PC-9 (cell line): Measurements from ENCODE around the gene VGLL2. TPM values are rescaled to one million over a fixed set of nuclear protein-coding genes. Genes with fewer than 3 reads are reported as not detected.

ENCODE experiments used
- BruUV-seq: library from RNA; stranded (reverse); fragments of 400-500 nt; replicated peaks from 2 replicates; lab custom pipeline; 2021; lab: Mats Ljungman, UMichigan
- CTCF ChIA-PET: fragments of 300-600 bp; sonication (Branson Sonifier 250); formaldehyde crosslinking; loops from one replicate; lab custom pipeline; 2022; ENCODE audit warnings: antibody characterized with exemption; lab: Charles Lee
- POLR2A ChIA-PET: fragments of 300-600 bp; sonication (Branson Sonifier 250); formaldehyde crosslinking; loops from one replicate; lab custom pipeline; 2022; ENCODE audit warnings: antibody characterized with exemption; ENCODE audit not compliant: unreplicated experiment; lab: Charles Lee
- DNase-seq, 2 experiments: peaks; one replicate each; pipeline versions ENCODE4 v3.0.0 to v3.0.0-alpha.2; 2015 to 2022; ENCODE audit warnings: mixed read lengths in 1 of 2
- H2AFZ ChIP-seq: fragments of 200-600 bp; sonication (generic); 2 replicates; pipeline ENCODE4 v1.8.1; 2017; ENCODE audit warnings: antibody characterized with exemption
- H3F3A ChIP-seq: fragments of 200-600 bp; sonication (generic); 2 replicates; pipeline ENCODE4 v1.8.1; 2017; ENCODE audit warnings: antibody characterized with exemption, mild to moderate bottlenecking, low read depth; ENCODE audit not compliant: insufficient read depth
- H3K27ac ChIP-seq: fragments of 200-600 bp; sonication (generic); 2 replicates; pipeline ENCODE4 v1.6.1; 2016; ENCODE audit warnings: mixed run types
- H3K27me3 ChIP-seq: fragments of 200-600 bp; sonication (generic); 2 replicates; pipeline ENCODE4 v1.6.1; 2016; ENCODE audit warnings: low read depth, mixed run types; ENCODE audit not compliant: insufficient read depth
- H3K36me3 ChIP-seq: fragments of 200-600 bp; sonication (generic); 2 replicates; pipeline ENCODE4 v1.6.1; 2016; ENCODE audit warnings: low read depth, mixed run types
- H3K4me1 ChIP-seq: fragments of 200-600 bp; sonication (generic); replicated peaks from 2 replicates; pipeline ENCODE4 v1.6.1; 2016; ENCODE audit warnings: mixed run types; ENCODE audit not compliant: insufficient read depth
- H3K4me2 ChIP-seq: fragments of 200-600 bp; sonication (generic); 2 replicates; pipeline ENCODE4 v1.6.1; 2017; ENCODE audit warnings: mixed run types
- H3K4me3 ChIP-seq: fragments of 200-600 bp; sonication (generic); 2 replicates; pipeline ENCODE4 v1.6.1; 2016; ENCODE audit warnings: mixed run types
- H3K79me2 ChIP-seq: fragments of 200-600 bp; sonication (generic); 2 replicates; pipeline ENCODE4 v1.6.1; 2017; ENCODE audit warnings: low read depth, mixed run types
- H3K9me2 ChIP-seq: fragments of 200-600 bp; sonication (generic); 2 replicates; pipeline ENCODE4 v1.8.1; 2017; ENCODE audit warnings: mild to moderate bottlenecking; ENCODE audit not compliant: insufficient read depth
- H3K9me3 ChIP-seq: fragments of 200-600 bp; sonication (generic); 2 replicates; pipeline ENCODE4 v1.8.1; 2016; ENCODE audit warnings: low read depth; ENCODE audit not compliant: insufficient read depth
- H4K20me1 ChIP-seq: fragments of 200-600 bp; sonication (generic); 2 replicates; pipeline ENCODE4 v1.8.1; 2017; ENCODE audit not compliant: insufficient read depth
- CTCF ChIP-seq: fragments of 200-600 bp; sonication (generic); conservative IDR thresholded peaks from 2 replicates; pipeline ENCODE4 v1.6.1; 2017; ENCODE audit warnings: mixed run types, antibody characterized with exemption, mild to moderate bottlenecking, moderate library complexity
- EZH2 ChIP-seq: fragments of 200-600 bp; sonication (generic); IDR thresholded peaks from 2 replicates; pipeline ENCODE4 v1.8.0; 2017; ENCODE audit warnings: antibody characterized with exemption, low read depth
- intact Hi-C: fragments of 100-400 bp; cut with micrococcal nuclease; formaldehyde crosslinking; loops from one replicate; pipeline ENCODE4 v1.10.0; 2022; ENCODE audit not compliant: unreplicated experiment
- total RNA-seq: library from RNA; stranded (reverse); gene quantifications from 2 replicates; pipeline ENCODE4 v1.2.3, GENCODE V29; 2021

Gene VGLL2
- total RNA-seq, 1 experiment from 2014 or later: not detected

- POLR2A ChIA-PET: no interaction called here
- Histone ChIP-seq H3K27me3 (peaks cover 15% of the 10 kb centered on the region; the same call in 1 of the 2 replicates), H3K4me1 (no peaks in the 10 kb centered on the region), H4K20me1 (no peaks in the 10 kb centered on the region), H3K9me2 (no peaks in the 10 kb centered on the region), H3K36me3 (no peaks in the 10 kb centered on the region), H3F3A (no peaks in the 10 kb centered on the region), H2AFZ (no peak overlapping the region), H3K79me2 (no peaks in the 10 kb centered on the region), H3K9me3 (no peaks in the 10 kb centered on the region; the same call in 1 of the 2 replicates), H3K4me3 (no peak overlapping the region), H3K4me2 (no peak overlapping the region), H3K27ac (no peak overlapping the region)
- intact Hi-C loops: no loop called here
- CTCF ChIA-PET: no interaction called here
- TF ChIP-seq CTCF: no peak
- TF ChIP-seq EZH2: no peak
- no TSS peak for BruUV-seq
- DNase-seq: no peak
Observed at GRCh38 chr6:117262799-117263198, 2.6 kb upstream of the VGLL2 start.

- no peaks in the 10 kb centered on the region for H4K20me1 ChIP-seq
- no peaks in the 10 kb centered on the region for H3K4me1 ChIP-seq
- no peak overlapping the region for H3K4me2 ChIP-seq
- no TSS peak for BruUV-seq
- no peak overlapping the region for H2AFZ ChIP-seq
- TF ChIP-seq EZH2 (no peak), CTCF (no peak)
- H3F3A ChIP-seq: no peaks in the 10 kb centered on the region
- H3K9me3 ChIP-seq: no peaks in the 10 kb centered on the region; the same call in 1 of the 2 replicates
- no peak for DNase-seq
- no peaks in the 10 kb centered on the region for H3K9me2 ChIP-seq
- H3K79me2 ChIP-seq: no peaks in the 10 kb centered on the region
- no peaks in the 10 kb centered on the region for H3K36me3 ChIP-seq
- H3K27me3 ChIP-seq: peaks cover 15% of the 10 kb centered on the region; the same call in 1 of the 2 replicates
- no peak overlapping the region for H3K4me3 ChIP-seq
- intact Hi-C loops: no loop called here
- H3K27ac ChIP-seq: no peak overlapping the region
- POLR2A ChIA-PET: no interaction called here
- CTCF ChIA-PET: no interaction called here
Observed at GRCh38 chr6:117263353-117263927, 1.9 kb upstream of the VGLL2 start.

GRCh38 chr6:117264369-117264691, 1.0 kb upstream of the VGLL2 start:
- Histone ChIP-seq H3F3A (no peaks in the 10 kb centered on the region), H3K4me3 (no peak overlapping the region), H3K4me2 (no peak overlapping the region), H3K9me2 (no peaks in the 10 kb centered on the region), H3K27me3 (peaks cover 20% of the 10 kb centered on the region; the same call in 1 of the 2 replicates), H3K27ac (no peak overlapping the region), H3K36me3 (no peaks in the 10 kb centered on the region), H2AFZ (no peak overlapping the region), H4K20me1 (no peaks in the 10 kb centered on the region), H3K79me2 (no peaks in the 10 kb centered on the region), H3K4me1 (no peaks in the 10 kb centered on the region), H3K9me3 (no peaks in the 10 kb centered on the region; the same call in 1 of the 2 replicates)
- intact Hi-C loops: no loop called here
- CTCF ChIA-PET: interaction anchor here (0.5 kb wide), 1 partner anchor 75 kb away, joined by 7 read pairs; no protein-coding TSS in a partner anchor
- no peak for TF ChIP-seq EZH2
- POLR2A ChIA-PET: no interaction called here
- no peak for DNase-seq
- BruUV-seq: no TSS peak
